GM19193 (cell line): Measurements from ENCODE around the gene ARF1.

Source experiments
- POLR2A ChIP-seq: IDR thresholded peaks from 4 replicates; pipeline ENCODE4 v1.6.1; 2011; ENCODE audit not compliant: insufficient read depth, insufficient read length; ENCODE audit errors: extremely low read depth

Gene ARF1

DNA sequence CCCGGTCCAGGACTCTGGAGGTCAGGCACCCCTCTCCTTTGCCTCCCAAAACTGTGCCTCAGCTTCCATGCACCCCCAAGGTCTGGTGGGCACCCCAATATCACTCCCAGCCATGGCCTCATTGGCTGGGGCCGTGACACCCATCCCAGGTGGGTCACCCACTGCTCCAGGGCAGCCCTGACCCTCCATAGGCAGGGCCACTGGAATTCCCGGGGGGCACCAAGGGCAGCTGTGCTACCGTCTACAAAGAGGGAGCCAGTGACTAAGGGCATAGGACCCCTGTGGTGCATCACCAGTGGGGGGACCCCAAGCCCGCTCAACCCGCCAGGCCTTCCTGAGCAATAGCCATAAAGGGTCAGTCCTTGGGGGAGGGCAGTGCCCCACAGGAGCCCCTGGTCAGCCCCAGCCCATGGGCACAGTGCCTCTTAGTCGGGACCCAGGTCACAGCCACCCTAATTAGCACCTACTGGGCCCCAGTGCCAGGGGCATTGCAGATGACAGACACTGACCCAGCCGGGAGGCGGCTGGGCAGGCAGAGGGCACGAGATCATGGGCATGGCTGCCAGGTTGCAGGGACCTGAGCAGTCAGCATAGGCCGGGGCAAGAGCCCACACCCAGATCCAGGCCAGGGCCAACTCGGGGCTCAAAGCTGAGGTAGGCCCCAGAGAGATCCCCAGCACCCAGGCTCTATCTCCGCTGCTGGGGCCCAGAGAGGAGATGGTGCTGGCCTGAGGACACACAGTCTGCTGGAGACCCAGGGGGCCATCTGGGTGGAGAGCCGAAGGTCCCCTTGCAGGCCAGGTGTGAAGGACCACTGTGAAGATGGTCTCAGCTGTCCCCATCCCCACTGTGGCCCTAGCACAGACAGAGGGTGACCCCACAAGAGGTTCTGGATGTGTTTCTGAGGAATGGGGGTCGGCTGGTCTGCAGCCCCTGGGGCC lies 19.0 kb upstream of the ARF1 start:
- TF ChIP-seq POLR2A = no peak

DNA sequence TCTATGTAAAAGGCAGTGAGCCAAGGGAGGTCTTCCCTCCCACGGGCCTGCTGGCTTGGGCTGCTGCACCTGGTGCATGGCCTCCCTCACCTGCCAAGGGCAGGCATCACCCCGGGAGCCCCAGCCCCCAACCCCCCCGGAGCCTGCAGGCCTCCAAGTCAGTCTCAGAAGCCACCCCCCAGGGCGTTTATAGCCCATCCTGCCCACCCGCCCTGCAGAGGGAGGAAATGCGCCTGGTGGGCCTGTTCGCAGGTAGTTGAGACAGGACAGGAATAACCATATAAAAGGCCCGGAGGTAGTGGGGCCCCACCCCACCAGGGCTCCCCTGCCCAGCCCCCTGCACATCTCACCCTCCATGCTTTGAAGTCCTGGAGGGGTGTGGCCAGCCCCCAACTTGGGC lies 18.2 kb upstream of the ARF1 start:
- no peak for TF ChIP-seq POLR2A

DNA sequence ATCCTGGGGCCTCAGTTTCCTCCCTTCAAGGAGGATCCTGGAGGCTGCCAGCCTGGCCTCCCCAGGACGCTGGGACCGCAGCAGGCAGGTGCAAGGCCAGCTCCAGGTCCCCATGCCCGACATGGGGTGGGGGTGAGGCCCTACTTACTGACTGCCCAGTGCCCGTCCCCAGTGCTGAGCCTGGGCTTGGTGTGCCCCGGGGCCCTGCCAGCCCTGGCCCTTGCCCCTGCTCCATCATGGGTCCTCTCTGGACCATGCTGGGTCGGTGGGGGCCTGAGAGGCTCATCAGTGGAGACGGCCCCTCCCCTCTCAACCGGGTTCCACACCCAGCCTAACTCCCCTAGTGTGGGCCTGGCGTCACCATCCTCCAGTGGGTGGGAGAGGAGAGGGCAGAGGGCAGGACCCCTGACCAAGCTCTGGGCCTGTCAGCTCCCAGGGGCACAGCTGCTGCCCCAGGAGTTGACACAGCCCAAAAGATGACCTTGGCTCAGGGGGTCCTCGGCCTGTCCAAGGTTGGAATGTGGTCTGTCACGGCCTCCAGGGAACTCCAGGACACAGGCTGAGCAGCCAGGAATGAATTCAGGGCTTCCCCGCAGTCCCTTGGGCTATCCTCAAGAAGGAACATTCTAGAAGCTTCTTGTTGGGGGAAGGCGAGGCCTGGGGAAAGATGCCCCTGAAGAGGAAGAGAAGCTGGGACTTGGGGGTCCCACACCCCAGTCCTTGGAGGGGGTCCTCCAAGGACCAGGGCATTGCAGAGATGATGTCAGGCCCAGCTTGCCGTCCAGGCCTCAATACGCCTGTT lies 17.6 kb upstream of the ARF1 start:
- TF ChIP-seq POLR2A = no peak

DNA sequence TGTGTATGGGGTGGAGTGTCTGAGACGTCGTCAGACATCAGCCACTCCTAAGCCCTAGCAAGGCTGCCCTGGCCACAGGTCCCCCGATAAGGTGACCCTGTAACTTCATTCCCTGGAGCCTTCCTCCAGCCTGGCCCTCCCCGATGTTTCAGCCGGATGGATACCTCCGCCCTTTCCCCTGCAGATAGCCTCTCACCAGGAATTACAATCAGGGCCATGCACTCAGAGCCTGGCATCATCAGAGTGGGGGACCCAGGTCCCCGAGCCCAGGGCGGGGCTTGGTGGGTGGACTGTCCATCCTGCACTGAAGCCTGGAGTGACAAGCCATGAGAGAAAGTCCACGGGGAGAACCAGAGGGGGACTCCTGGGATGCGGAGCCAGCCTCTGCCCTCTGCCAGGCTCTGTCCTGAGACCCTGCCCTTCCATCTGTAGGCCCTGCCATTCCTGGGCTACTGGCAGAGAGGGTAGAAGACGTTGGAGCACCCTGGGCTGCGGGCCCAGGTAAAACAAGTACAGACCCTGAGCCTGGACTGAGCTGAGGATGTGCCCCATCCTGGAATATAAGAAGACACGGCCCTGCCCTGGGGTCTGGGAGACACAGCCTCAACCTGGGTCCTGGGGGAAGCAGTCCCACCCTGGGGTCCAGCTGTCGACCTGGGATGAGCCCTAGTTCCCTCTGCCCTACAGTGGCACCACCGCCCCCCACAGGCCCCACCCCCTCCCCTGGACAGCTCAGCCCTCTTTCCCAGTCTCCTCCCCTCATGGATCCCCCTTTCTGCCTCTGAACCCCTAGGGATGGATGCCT lies 16.8 kb upstream of the ARF1 start:
- no peak for TF ChIP-seq POLR2A

DNA sequence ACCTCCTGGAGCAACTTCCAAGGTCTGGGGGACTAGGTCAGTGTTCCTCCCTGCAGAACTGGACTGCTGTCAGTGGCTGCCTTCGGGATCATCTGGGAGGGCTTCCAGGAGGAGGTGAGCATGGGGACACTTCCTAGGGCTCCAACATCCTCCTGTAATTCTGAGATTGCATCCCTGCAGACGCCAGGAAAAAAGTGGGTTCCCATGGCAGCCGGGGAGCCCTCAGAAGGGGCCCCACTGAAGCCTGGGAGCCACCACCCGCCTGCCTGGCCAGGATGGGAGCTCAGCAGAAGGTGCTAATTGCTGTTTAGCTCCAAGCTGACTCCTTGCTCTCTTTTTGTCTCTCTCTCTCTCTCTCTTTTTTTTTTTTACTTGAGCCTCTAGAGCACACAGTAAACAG lies 16.1 kb upstream of the ARF1 start:
- TF ChIP-seq POLR2A = no peak

DNA sequence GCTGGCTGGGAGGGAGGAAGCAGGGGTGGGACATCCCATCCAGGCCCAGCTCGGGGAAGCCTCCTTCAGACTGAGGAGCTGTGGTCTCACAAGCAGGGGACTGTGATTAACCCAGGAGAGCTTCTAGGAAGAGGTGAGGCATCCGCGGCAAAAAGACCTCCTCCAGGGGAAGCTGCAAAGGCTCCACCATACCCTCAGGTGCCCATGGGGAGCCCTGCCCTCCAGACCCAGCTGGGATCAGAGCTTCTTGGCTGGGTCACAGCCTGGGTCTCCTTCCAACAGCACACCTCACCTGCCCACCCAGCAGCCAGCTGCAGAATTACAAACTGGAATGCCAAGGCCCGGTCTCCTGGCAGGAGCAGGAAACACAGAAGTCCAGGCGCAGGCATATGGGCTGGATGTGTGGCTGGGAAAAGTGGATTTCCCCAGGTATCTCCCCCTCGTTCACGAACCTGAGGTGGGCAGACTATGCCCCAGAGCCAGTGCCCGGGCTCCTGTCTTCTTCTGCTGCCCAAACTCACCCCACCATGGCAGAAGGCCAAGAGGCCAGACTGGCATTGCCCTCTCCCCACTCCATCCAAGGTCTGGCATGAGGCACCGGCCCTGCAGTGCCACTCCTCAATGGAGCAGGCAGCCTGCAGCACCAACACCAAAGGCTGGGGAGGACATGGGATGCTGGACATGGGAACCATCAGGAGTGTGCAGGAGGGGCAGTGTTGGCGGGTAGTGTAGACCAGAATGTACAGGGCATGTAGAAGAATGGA lies 15.4 kb upstream of the ARF1 start:
- TF ChIP-seq POLR2A = no peak

DNA sequence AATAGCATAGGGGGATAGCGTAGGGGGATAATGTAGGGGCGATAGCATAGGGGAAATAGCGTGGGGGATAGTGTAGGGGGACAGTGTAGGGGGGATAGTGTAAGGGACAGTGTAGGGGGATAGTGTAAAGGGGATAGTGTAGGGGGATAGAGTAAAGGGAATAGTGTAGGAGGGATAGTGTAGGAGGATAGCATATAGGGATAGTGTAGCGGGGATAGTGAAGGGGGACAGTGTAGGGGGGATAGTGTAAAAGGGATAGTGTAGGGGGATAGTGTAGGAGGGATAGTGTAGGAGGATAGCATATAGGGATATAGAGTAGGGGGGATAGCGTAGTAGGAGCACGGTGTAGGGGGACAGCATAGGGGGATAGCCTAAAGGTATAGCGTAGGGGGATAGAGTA lies 14.1 kb upstream of the ARF1 start:
- no peak for TF ChIP-seq POLR2A

DNA sequence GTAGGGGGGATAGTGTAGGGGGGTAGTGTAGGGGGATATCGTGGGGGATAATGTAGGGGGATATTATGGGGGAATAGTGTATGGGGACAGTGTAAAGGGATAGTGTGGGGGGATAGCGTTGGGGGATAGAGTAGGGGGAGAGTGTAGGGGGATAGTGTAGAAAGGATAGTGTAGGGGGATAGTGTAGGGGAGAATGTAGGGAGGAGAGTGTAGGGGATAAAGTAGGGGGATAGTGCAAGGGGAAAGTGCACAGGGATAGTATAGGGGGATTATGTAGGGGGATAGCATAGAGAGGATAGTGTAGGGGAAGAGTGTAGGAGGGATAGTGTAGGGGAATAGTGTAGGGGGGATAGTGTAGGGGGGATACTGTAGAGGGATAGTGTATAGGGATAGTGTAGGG lies 12.3 kb upstream of the ARF1 start:
- no peak for TF ChIP-seq POLR2A

DNA sequence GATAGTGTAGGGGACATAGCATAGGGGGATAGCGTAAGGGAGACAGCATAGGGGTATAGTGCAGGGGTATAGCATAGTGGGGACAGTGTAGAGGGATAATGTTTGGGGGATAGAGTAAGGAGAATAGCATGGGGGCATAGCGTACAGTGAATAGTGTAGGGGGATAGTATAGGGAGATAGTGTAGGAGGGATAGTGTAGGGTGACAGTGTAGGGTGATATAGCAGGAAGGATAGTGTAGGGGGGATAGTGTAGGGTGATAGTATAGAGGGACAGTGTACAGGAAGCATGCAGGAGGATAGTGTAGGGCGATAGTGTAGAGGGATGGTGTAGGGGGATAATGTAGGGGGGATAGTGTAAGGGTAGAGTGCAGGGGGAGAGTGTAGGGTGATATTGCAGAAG lies 11.7 kb upstream of the ARF1 start:
- no peak for TF ChIP-seq POLR2A

DNA sequence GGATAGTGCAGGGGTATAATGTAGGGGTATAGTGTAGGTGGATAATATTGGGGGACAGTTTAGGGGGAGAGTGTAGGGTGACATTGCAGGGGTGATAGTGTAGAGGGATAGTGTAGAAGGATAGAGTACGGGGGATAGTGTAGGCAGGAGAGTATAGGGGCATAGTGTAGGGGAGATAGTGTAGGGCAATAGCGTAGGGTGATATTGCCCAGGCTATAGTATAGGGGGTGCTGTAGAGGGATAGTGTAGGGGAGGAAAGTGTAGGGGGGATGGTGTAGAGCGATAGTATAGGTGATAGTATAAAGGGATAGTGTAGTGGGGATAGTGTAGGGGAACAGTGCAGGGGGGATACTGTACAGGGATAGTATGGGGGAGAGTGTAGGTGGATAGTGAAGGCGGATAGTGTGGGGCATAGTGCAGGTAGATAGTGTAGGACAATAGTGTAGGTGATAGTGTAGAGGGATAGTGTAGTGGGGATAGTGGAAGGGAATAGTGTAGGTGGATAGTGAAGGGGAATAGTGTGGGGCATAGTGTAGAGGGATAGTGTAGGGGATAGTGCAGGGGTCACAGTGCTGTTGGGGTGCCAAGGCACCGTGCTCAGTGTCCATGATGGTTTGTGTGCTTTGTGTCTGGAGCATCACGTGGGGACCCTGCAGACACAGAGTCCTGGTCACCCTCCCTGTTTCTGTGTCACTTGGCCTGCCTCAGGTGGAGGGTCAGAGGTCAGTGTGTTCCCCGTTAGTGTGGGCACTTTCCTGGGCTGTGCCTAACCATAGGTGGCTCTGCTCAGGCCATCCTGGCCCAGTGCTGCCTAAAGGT lies 10.5 kb upstream of the ARF1 start:
- no peak for TF ChIP-seq POLR2A

DNA sequence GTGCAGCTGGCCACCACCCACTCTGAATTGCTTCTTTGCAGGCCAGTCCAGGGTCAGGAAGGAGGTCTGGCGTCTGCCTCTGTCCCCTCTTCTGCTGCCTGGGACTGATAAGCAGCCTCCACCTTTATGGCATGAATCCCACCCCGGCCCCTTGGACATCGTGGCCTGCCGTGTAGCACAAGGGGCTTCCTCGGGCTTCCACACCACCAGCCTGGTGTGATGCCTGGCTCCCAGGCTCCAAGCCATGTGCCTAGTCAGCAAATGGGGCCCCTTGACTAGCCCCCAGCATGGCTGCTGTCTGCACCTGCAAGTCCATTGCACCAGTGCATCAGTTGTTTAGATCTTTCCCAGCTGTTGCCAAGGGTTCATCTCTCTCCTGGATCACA lies 9.9 kb upstream of the ARF1 start:
- TF ChIP-seq POLR2A = no peak

DNA sequence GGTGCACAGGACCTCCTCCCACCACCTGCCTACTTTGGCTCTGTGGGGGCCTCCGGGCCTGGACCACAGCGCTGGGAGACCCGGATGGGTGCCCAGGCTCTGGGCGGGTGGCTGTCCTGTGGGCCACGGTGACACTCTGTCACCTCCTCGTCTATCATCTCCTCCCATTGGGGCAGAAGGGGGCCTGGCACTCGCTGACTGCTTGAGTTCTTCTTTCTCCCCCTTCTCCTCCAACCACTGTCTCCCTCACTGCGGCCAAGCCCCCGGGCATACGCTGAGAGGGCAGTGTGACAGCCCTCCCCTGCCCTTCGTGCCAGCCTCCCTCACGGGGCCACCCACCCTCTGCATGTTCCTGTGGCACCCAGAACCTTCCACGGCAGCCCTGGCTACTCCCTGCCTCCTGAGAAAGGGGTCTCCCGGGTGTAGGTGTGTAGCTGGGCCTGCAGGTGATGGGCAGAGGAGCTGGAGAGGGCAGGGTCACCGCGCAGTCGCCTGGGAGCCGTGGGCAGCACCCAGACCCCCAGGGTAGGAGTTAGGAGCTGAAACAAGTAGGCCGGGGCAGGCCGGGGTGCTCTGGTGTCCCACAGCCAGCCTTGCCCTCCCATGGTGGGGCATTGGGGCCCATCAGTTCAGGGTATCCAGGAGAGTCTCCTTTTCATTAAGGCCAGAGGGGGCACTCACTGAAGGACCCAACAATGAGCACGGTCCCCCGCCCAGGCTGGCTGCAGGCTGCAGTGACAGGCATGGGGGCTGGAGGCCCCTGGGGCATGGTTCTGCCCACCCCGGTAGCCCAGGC lies 9.2 kb upstream of the ARF1 start:
- no peak for TF ChIP-seq POLR2A
